PFSK-1 (cell line): ENCODE results near the gene NLRC3.

ENCODE experiments used
- FOXP2 ChIP-seq: optimal IDR thresholded peaks from 2 replicates; pipeline ENCODE3; 2011; ENCODE audit warnings: borderline replicate concordance, control low read depth, inconsistent platforms; ENCODE audit not compliant: insufficient read depth; ENCODE audit errors: extremely low read length, extremely low read depth
- POLR2AphosphoS5 ChIP-seq: IDR thresholded peaks from 2 replicates; pipeline ENCODE4 v1.6.1; 2012; ENCODE audit warnings: low read depth, mild to moderate bottlenecking, control low read depth, low read length, moderate library complexity
- SIN3A ChIP-seq: IDR thresholded peaks from 2 replicates; pipeline ENCODE4 v1.6.1; 2012; ENCODE audit warnings: mild to moderate bottlenecking, low read length, moderate library complexity, borderline replicate concordance; ENCODE audit not compliant: insufficient read depth
- TAF1 ChIP-seq: IDR thresholded peaks from 2 replicates; pipeline ENCODE4 v1.6.1; 2012; ENCODE audit warnings: low read length, control low read depth, borderline replicate concordance; ENCODE audit not compliant: insufficient read depth
- TF ChIP-seq, protein P1 (sequence below), 2 experiments: IDR thresholded peaks; 2 replicates each; pipeline versions ENCODE4 v1.6.1 to v1.8.0; 2011 to 2012; ENCODE audit warnings: low read depth in 2 of 2, low read length in 2 of 2, control low read depth in 1 of 2, inconsistent platforms in 1 of 2, mild to moderate bottlenecking in 1 of 2, moderate library complexity in 1 of 2; ENCODE audit not compliant: insufficient read depth in 1 of 2

DNA sequence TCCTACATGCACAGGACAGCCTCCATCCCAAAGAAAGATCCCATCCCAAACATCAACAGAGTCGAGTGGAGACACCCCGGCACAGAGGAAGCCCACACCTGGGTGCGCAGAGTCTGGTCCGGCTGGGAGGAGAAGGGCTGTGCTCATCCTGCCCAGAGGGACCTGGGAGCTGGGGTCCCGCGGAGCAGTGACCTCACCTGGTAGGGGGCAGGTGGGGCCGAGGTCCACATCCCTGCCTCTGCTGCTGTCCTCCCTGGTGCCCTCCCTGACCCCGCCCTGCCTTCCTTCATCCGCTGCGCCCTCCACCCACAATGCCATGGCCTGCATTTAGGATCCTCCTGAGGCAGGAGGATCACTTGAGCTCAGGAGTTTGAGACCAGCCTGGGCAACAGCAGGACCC lies 84.8 kb downstream of the NLRC3 start:
- no peak for TF ChIP-seq POLR2AphosphoS5
- TF ChIP-seq FOXP2 = no peak
- no peak for TF ChIP-seq TAF1
- TF ChIP-seq, protein P1, sequence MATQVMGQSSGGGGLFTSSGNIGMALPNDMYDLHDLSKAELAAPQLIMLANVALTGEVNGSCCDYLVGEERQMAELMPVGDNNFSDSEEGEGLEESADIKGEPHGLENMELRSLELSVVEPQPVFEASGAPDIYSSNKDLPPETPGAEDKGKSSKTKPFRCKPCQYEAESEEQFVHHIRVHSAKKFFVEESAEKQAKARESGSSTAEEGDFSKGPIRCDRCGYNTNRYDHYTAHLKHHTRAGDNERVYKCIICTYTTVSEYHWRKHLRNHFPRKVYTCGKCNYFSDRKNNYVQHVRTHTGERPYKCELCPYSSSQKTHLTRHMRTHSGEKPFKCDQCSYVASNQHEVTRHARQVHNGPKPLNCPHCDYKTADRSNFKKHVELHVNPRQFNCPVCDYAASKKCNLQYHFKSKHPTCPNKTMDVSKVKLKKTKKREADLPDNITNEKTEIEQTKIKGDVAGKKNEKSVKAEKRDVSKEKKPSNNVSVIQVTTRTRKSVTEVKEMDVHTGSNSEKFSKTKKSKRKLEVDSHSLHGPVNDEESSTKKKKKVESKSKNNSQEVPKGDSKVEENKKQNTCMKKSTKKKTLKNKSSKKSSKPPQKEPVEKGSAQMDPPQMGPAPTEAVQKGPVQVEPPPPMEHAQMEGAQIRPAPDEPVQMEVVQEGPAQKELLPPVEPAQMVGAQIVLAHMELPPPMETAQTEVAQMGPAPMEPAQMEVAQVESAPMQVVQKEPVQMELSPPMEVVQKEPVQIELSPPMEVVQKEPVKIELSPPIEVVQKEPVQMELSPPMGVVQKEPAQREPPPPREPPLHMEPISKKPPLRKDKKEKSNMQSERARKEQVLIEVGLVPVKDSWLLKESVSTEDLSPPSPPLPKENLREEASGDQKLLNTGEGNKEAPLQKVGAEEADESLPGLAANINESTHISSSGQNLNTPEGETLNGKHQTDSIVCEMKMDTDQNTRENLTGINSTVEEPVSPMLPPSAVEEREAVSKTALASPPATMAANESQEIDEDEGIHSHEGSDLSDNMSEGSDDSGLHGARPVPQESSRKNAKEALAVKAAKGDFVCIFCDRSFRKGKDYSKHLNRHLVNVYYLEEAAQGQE (IDR thresholded peaks at IDR 0.05; ENCODE audit: insufficient read depth in 1 of 2, low read depth in 2 of 2, low read length in 2 of 2) = no peak
- TF ChIP-seq SIN3A = no peak
